H9 (cell line): ENCODE data around the gene SCTR. TPM values are rescaled to one million over a fixed set of nuclear protein-coding genes. Genes with fewer than 3 reads are reported as not detected.

Experiments used
- DNase-seq: peaks from one replicate; pipeline ENCODE4 v3.0.0-alpha.2; 2017
- H2AFZ ChIP-seq: one replicate; pipeline ENCODE4 v1.6.1; 2013; ENCODE audit warnings: mild to moderate bottlenecking, low read length, control low read depth, moderate library complexity
- H2AK5ac ChIP-seq: 2 replicates; pipeline ENCODE4 v1.6.1; 2013; ENCODE audit warnings: low read length, control low read depth, mixed read lengths; ENCODE audit not compliant: insufficient read length
- H2BK120ac ChIP-seq: one replicate; pipeline ENCODE4 v1.6.1; 2013; ENCODE audit warnings: low read depth, mild to moderate bottlenecking, low read length, control low read depth, inconsistent platforms; ENCODE audit not compliant: poor library complexity, severe bottlenecking
- H2BK12ac ChIP-seq: 2 replicates; pipeline ENCODE4 v1.6.1; 2013; ENCODE audit warnings: low read length, control low read depth, mixed read lengths, low read depth; ENCODE audit not compliant: insufficient read length
- H2BK15ac ChIP-seq: 2 replicates; pipeline ENCODE4 v1.6.1; 2013; ENCODE audit warnings: low read depth, low read length, control low read depth
- H2BK20ac ChIP-seq: one replicate; pipeline ENCODE4 v1.6.1; 2013; ENCODE audit warnings: low read depth, mild to moderate bottlenecking, low read length, control low read depth, inconsistent platforms; ENCODE audit not compliant: poor library complexity, severe bottlenecking
- H2BK5ac ChIP-seq: 2 replicates; pipeline ENCODE4 v1.6.1; 2013; ENCODE audit warnings: low read length, control low read depth, mixed read lengths; ENCODE audit not compliant: insufficient read length
- H3K14ac ChIP-seq: 2 replicates; pipeline ENCODE4 v1.6.1; 2013; ENCODE audit warnings: low read length, control low read depth; ENCODE audit not compliant: insufficient read depth
- H3K18ac ChIP-seq: 2 replicates; pipeline ENCODE4 v1.6.1; 2013; ENCODE audit warnings: low read depth, mild to moderate bottlenecking, mixed read lengths, low read length, control low read depth; ENCODE audit not compliant: insufficient read length
- H3K23ac ChIP-seq: 2 replicates; pipeline ENCODE4 v1.6.1; 2013; ENCODE audit warnings: low read length, control low read depth, mixed read lengths, low read depth; ENCODE audit not compliant: insufficient read length
- H3K23me2 ChIP-seq: 2 replicates; pipeline ENCODE4 v1.6.1; 2013; ENCODE audit warnings: low read depth, mild to moderate bottlenecking, mixed read lengths, low read length, control low read depth; ENCODE audit not compliant: insufficient read length, poor library complexity, severe bottlenecking
- H3K27ac ChIP-seq: 2 replicates; pipeline ENCODE4 v1.5.1; 2013; ENCODE audit warnings: low read length, control low read depth, mixed read lengths, low read depth; ENCODE audit not compliant: insufficient read length
- H3K27me3 ChIP-seq: 2 replicates; pipeline ENCODE4 v1.6.1; 2013; ENCODE audit warnings: low read length, control low read depth, inconsistent platforms; ENCODE audit not compliant: insufficient read depth
- H3K4ac ChIP-seq: 2 replicates; pipeline ENCODE4 v1.6.1; 2013; ENCODE audit warnings: low read depth, mild to moderate bottlenecking, control low read depth, inconsistent platforms, low read length, moderate library complexity
- H3K4me1 ChIP-seq: 2 replicates; pipeline ENCODE4 v1.6.1; 2013; ENCODE audit warnings: low read length, control low read depth, inconsistent platforms; ENCODE audit not compliant: insufficient read depth
- H3K4me2 ChIP-seq: 2 replicates; pipeline ENCODE4 v1.6.1; 2013; ENCODE audit warnings: low read length, control low read depth, mixed read lengths; ENCODE audit not compliant: insufficient read length, insufficient read depth
- H3K56ac ChIP-seq: 2 replicates; pipeline ENCODE4 v1.6.1; 2013; ENCODE audit warnings: low read depth, mild to moderate bottlenecking, mixed read lengths, low read length, control low read depth; ENCODE audit not compliant: insufficient read length
- H3K79me1 ChIP-seq: 2 replicates; pipeline ENCODE4 v1.6.1; 2013; ENCODE audit warnings: low read depth, mild to moderate bottlenecking, moderate library complexity, low read length, control low read depth, inconsistent platforms; ENCODE audit not compliant: insufficient read depth, poor library complexity, severe bottlenecking
- H3K79me2 ChIP-seq: 2 replicates; pipeline ENCODE4 v1.6.1; 2013; ENCODE audit warnings: low read length, control low read depth, inconsistent platforms; ENCODE audit not compliant: insufficient read depth
- H3K9ac ChIP-seq: 2 replicates; pipeline ENCODE4 v1.6.1; 2013; ENCODE audit warnings: low read length, control low read depth, mixed read lengths; ENCODE audit not compliant: insufficient read length; ENCODE audit errors: extremely low read depth
- H3K9me3 ChIP-seq: one replicate; pipeline ENCODE4 v1.6.1; 2013; ENCODE audit warnings: low read depth, low read length, inconsistent platforms; ENCODE audit not compliant: control insufficient read depth
- H3T11ph ChIP-seq: one replicate; pipeline ENCODE4 v1.6.1; 2013; ENCODE audit warnings: mild to moderate bottlenecking, low read length, control low read depth, inconsistent platforms
- H4K20me1 ChIP-seq: one replicate; pipeline ENCODE4 v1.6.1; 2013; ENCODE audit not compliant: control insufficient read depth, insufficient read length, insufficient read depth
- H4K5ac ChIP-seq: 2 replicates; pipeline ENCODE4 v1.6.1; 2013; ENCODE audit warnings: low read depth, mild to moderate bottlenecking, mixed read lengths, low read length, control low read depth; ENCODE audit not compliant: insufficient read length
- H4K8ac ChIP-seq: replicated peaks from 2 replicates; pipeline ENCODE4 v1.6.1; 2013; ENCODE audit warnings: low read length, control low read depth, mixed read lengths, low read depth; ENCODE audit not compliant: insufficient read length
- H4K91ac ChIP-seq: 2 replicates; pipeline ENCODE4 v1.6.1; 2013; ENCODE audit warnings: low read depth, mild to moderate bottlenecking, moderate library complexity, mixed read lengths, low read length, control low read depth; ENCODE audit not compliant: insufficient read length
- H3K27ac Mint-ChIP-seq, 3 experiments: 2 replicates in 2 of 3; 3 replicates in 1 of 3; pipeline ENCODE4 v1.8.0; 2020 to 2021; ENCODE audit warnings: mixed read lengths in 3 of 3, mild to moderate bottlenecking in 1 of 3, moderate library complexity in 1 of 3
- H3K27me3 Mint-ChIP-seq: 2 replicates; pipeline ENCODE4 v1.8.0; 2021; ENCODE audit warnings: low read depth, mild to moderate bottlenecking, moderate library complexity, mixed read lengths
- H3K36me3 Mint-ChIP-seq, 3 experiments: 2 replicates in 2 of 3; 3 replicates in 1 of 3; pipeline ENCODE4 v1.8.0; 2020 to 2021; ENCODE audit warnings: low read depth in 3 of 3, mixed read lengths in 3 of 3; ENCODE audit not compliant: insufficient read depth in 1 of 3
- H3K4me1 Mint-ChIP-seq, 2 experiments: 2 replicates each; pipeline ENCODE4 v1.8.0; 2020; ENCODE audit warnings: mixed read lengths in 2 of 2
- H3K4me3 Mint-ChIP-seq, 2 experiments: 2 replicates in 1 of 2; 3 replicates in 1 of 2; pipeline ENCODE4 v1.8.0; 2020 to 2021; ENCODE audit warnings: mild to moderate bottlenecking in 2 of 2, mixed read lengths in 2 of 2, moderate library complexity in 1 of 2
- H3K9me3 Mint-ChIP-seq, 2 experiments: 2 replicates in 1 of 2; 3 replicates in 1 of 2; pipeline ENCODE4 v1.8.0; 2020; ENCODE audit warnings: mild to moderate bottlenecking in 2 of 2, mixed read lengths in 2 of 2, moderate library complexity in 1 of 2
- WGBS: extraction: QIAGEN DNeasy Blood & Tissue Kit; methylation state at CpG from one replicate; pipeline ENCODE4 v1.1.7; 2013; ENCODE audit warnings: missing lambda C conversion rate, low lambda C conversion rate, mixed read lengths; ENCODE audit not compliant: insufficient read length; ENCODE audit errors: extremely low coverage; 5-methylcytosine and 5-hydroxymethylcytosine counted together
- total RNA-seq: library from RNA; stranded (reverse); gene quantifications from 2 replicates; pipeline ENCODE4 v1.2.1, GENCODE V29; 2021
- TF ChIP-seq, protein P1 (sequence below): fragments of 200-600 bp; sonication (generic); conservative IDR thresholded peaks from 3 replicates; pipeline ENCODE4 v1.8.0; 2021; ENCODE audit warnings: antibody characterized with exemption, mild to moderate bottlenecking

Gene SCTR
- total RNA-seq, 1 experiment from 2014 or later: not detected

DNA sequence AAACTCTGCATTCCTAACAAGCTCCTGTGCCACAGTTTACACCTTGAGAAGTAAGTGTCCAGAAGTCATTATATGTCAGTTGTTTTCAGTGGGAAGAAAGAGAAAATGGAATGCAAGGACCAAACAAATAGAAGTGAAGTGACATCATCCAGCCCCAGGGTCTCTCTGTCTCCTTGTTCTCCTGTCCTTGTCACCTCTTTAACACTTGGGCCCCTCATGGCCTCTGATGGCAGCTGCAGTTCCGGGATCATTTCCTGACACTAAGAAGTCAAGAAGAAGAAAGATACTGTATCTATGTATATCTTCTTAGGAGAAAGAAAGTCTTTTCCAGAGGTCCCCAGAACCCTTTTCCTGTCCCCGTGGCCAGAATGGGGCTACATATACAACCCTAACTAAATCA, 17.2 kb upstream of the SCTR start:
- no peak overlapping the region for H3K27ac Mint-ChIP-seq
- Histone ChIP-seq H3T11ph (no peak overlapping the region), H2BK120ac (no peak overlapping the region), H2BK12ac (no peak overlapping the region), H3K79me2 (no peaks in the 10 kb centered on the region), H2AFZ (no peak overlapping the region), H3K9ac (no peak overlapping the region), H4K91ac (no peak overlapping the region), H2BK5ac (no peak overlapping the region), H3K27ac (no peak overlapping the region), H3K18ac (no peak overlapping the region), H3K27me3 (no peaks in the 10 kb centered on the region; the same call in 1 of the 2 replicates), H3K4ac (no peak overlapping the region), H4K8ac (no peak overlapping the region), H4K5ac (no peak overlapping the region), H3K23me2 (peaks cover 7% of the 10 kb centered on the region), H4K20me1 (no peaks in the 10 kb centered on the region), H3K14ac (no peak overlapping the region), H3K4me1 (no peaks in the 10 kb centered on the region), H3K79me1 (no peaks in the 10 kb centered on the region), H3K9me3 (no peaks in the 10 kb centered on the region), H3K56ac (no peak overlapping the region), H3K4me2 (no peak overlapping the region), H2AK5ac (no peak overlapping the region), H2BK20ac (no peak overlapping the region), H2BK15ac (no peak overlapping the region), H3K23ac (no peak overlapping the region)
- H3K4me3 Mint-ChIP-seq: no peak overlapping the region
- TF ChIP-seq, protein P1, sequence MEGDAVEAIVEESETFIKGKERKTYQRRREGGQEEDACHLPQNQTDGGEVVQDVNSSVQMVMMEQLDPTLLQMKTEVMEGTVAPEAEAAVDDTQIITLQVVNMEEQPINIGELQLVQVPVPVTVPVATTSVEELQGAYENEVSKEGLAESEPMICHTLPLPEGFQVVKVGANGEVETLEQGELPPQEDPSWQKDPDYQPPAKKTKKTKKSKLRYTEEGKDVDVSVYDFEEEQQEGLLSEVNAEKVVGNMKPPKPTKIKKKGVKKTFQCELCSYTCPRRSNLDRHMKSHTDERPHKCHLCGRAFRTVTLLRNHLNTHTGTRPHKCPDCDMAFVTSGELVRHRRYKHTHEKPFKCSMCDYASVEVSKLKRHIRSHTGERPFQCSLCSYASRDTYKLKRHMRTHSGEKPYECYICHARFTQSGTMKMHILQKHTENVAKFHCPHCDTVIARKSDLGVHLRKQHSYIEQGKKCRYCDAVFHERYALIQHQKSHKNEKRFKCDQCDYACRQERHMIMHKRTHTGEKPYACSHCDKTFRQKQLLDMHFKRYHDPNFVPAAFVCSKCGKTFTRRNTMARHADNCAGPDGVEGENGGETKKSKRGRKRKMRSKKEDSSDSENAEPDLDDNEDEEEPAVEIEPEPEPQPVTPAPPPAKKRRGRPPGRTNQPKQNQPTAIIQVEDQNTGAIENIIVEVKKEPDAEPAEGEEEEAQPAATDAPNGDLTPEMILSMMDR: no peak
- H3K4me1 Mint-ChIP-seq: peaks cover 11 to 17% of the 10 kb centered on the region in 2 experiments
- no peak for DNase-seq
- no CpG with 5 or more reads among the region's 2 CpGs for WGBS
- H3K9me3 Mint-ChIP-seq: no peaks in the 10 kb centered on the region; a peak in 3 of 5 replicates
- no peaks in the 10 kb centered on the region; a peak in 1 of 7 replicates for H3K36me3 Mint-ChIP-seq
- H3K27me3 Mint-ChIP-seq: peaks cover 25% of the 10 kb centered on the region
